ENCODE results near the gene KLRF1. TPM values are rescaled to one million over a fixed set of nuclear protein-coding genes. Genes with fewer than 3 reads are reported as not detected.

Gene KLRF1
- total RNA-seq, 1 donor from 2014 or later, result not detected

DNA sequence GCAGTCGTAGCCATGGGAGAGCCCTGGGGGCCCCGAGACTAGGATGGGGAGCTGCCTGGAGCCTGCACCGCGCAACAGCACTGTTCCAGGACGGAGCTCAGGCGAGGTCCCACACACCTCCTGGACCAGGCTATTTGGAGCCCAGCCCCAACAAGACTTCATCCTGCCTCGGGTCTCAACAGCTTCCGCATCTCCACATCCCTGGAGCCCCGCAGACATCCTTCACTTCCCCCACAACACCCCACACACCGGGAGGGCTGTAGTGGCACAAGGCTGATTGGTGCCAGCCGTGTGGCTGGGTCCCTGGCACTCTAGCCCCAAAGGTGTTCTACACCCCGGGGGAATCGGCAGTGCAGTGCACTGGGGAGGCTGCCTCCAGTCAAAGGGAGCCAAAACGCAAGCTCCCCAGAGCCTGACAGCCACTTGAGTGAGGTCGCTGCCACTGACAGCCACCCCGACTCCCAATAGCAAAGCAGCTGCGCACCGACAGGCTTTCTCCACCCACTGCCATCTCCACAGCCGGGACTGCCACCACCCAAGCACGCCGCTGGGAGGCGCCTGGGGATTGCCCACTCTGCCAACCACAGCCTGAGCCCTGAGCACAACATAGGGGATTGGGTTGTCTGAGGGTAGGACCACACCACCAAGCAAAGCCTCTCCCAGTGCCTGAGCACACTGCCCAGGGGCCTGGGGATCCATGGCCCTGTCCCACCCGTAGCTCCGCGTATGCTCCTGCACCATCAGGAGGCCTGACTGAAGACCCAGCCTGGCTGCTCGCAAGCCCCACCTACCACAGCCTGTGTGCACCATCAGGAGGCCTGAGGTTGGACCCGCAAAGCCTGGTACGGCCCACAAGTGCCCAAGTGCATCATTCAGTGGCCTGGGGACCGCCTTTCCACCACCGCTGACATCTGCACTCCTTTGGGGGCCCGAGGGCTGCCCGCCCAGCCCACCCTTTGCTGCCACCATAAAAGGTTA lies 13.2 kb upstream of the KLRF1 start:
- DNase-seq (ENCODE audit: low spot score), result peak; percentile 85
- Mint-ChIP-seq H3K4me1 (ENCODE audit: unreplicated experiment) (peaks cover 5% of the 10 kb centered on the region), H3K36me3 (ENCODE audit: low read depth, unreplicated experiment) (no peaks in the 10 kb centered on the region), H3K9me3 (ENCODE audit: unreplicated experiment) (no peaks in the 10 kb centered on the region), H3K27ac (ENCODE audit: unreplicated experiment) (no peak overlapping the region), H3K27me3 (ENCODE audit: unreplicated experiment) (peaks cover 4% of the 10 kb centered on the region), H3K4me3 (ENCODE audit: unreplicated experiment) (no peak overlapping the region)
- TF ChIP-seq, protein P1, sequence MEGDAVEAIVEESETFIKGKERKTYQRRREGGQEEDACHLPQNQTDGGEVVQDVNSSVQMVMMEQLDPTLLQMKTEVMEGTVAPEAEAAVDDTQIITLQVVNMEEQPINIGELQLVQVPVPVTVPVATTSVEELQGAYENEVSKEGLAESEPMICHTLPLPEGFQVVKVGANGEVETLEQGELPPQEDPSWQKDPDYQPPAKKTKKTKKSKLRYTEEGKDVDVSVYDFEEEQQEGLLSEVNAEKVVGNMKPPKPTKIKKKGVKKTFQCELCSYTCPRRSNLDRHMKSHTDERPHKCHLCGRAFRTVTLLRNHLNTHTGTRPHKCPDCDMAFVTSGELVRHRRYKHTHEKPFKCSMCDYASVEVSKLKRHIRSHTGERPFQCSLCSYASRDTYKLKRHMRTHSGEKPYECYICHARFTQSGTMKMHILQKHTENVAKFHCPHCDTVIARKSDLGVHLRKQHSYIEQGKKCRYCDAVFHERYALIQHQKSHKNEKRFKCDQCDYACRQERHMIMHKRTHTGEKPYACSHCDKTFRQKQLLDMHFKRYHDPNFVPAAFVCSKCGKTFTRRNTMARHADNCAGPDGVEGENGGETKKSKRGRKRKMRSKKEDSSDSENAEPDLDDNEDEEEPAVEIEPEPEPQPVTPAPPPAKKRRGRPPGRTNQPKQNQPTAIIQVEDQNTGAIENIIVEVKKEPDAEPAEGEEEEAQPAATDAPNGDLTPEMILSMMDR (IDR thresholded peaks at IDR 0.05; ENCODE audit: unreplicated experiment), result peak; percentile 83

GRCh38 chr12:9820281-9820930 lies 6.9 kb upstream of the KLRF1 start:
- no peaks in the 10 kb centered on the region for H3K9me3 Mint-ChIP-seq (ENCODE audit: unreplicated experiment)
- no peak for DNase-seq (ENCODE audit: low spot score)
- H3K27ac Mint-ChIP-seq (ENCODE audit: unreplicated experiment), result no peak overlapping the region
- peaks cover 3% of the 10 kb centered on the region for H3K4me1 Mint-ChIP-seq (ENCODE audit: unreplicated experiment)
- no peak overlapping the region for H3K4me3 Mint-ChIP-seq (ENCODE audit: unreplicated experiment)
- no peaks in the 10 kb centered on the region for H3K36me3 Mint-ChIP-seq (ENCODE audit: low read depth, unreplicated experiment)
- H3K27me3 Mint-ChIP-seq (ENCODE audit: unreplicated experiment), result peaks cover 4% of the 10 kb centered on the region
- TF ChIP-seq, protein P1 (IDR thresholded peaks at IDR 0.05; ENCODE audit: unreplicated experiment), result no peak

GRCh38 chr12:9829483-9829882 lies 2.2 kb downstream of the KLRF1 start:
- Mint-ChIP-seq H3K36me3 (ENCODE audit: low read depth, unreplicated experiment) (no peaks in the 10 kb centered on the region), H3K9me3 (ENCODE audit: unreplicated experiment) (no peaks in the 10 kb centered on the region), H3K4me3 (ENCODE audit: unreplicated experiment) (no peak overlapping the region), H3K27ac (ENCODE audit: unreplicated experiment) (no peak overlapping the region), H3K4me1 (ENCODE audit: unreplicated experiment) (no peaks in the 10 kb centered on the region), H3K27me3 (ENCODE audit: unreplicated experiment) (no peaks in the 10 kb centered on the region)
- TF ChIP-seq, protein P1 (IDR thresholded peaks at IDR 0.05; ENCODE audit: unreplicated experiment), result no peak
- no peak for DNase-seq (ENCODE audit: low spot score)

- Mint-ChIP-seq H3K4me1 (ENCODE audit: unreplicated experiment) (no peaks in the 10 kb centered on the region), H3K36me3 (ENCODE audit: low read depth, unreplicated experiment) (no peaks in the 10 kb centered on the region), H3K27me3 (ENCODE audit: unreplicated experiment) (no peaks in the 10 kb centered on the region), H3K27ac (ENCODE audit: unreplicated experiment) (no peak overlapping the region), H3K4me3 (ENCODE audit: unreplicated experiment) (no peak overlapping the region), H3K9me3 (ENCODE audit: unreplicated experiment) (no peaks in the 10 kb centered on the region)
- DNase-seq (ENCODE audit: low spot score), result no peak
- TF ChIP-seq, protein P1 (IDR thresholded peaks at IDR 0.05; ENCODE audit: unreplicated experiment), result no peak
Observed at GRCh38 chr12:9829982-9830381, 2.7 kb downstream of the KLRF1 start.

DNA sequence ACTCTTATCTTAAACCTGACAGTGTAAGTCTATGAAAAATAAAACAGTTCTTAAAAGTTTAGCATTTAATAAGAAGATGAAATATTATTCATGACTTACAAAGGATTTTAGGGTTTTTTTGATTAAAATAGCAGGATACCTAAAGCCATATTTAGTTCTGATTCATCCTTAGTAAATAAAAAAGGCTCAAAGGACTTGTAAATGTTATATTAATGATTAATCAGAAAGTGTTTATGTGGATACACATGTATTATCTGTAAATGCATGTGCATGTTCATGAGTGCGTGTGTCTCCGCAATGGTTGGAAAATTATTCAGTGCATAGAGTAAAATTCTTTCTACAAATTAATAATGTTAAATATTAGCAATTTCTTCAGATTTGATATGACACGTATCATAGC lies 4.4 kb downstream of the KLRF1 start:
- Mint-ChIP-seq H3K9me3 (ENCODE audit: unreplicated experiment) (no peaks in the 10 kb centered on the region), H3K27me3 (ENCODE audit: unreplicated experiment) (no peaks in the 10 kb centered on the region), H3K4me1 (ENCODE audit: unreplicated experiment) (no peaks in the 10 kb centered on the region), H3K36me3 (ENCODE audit: low read depth, unreplicated experiment) (no peaks in the 10 kb centered on the region), H3K4me3 (ENCODE audit: unreplicated experiment) (no peak overlapping the region), H3K27ac (ENCODE audit: unreplicated experiment) (no peak overlapping the region)
- TF ChIP-seq, protein P1 (IDR thresholded peaks at IDR 0.05; ENCODE audit: unreplicated experiment), result no peak
- no peak for DNase-seq (ENCODE audit: low spot score)
